GM19025 (cell line): ENCODE results near the gene SIK3.

Experiments
- ATAC-seq: cut with Tn5 transposase; IDR thresholded peaks from one replicate; pipeline ENCODE4 v1.9.1; 2021; ENCODE audit warnings: mild to moderate bottlenecking, low read depth, moderate library complexity; ENCODE audit not compliant: unreplicated experiment

Gene SIK3

DNA sequence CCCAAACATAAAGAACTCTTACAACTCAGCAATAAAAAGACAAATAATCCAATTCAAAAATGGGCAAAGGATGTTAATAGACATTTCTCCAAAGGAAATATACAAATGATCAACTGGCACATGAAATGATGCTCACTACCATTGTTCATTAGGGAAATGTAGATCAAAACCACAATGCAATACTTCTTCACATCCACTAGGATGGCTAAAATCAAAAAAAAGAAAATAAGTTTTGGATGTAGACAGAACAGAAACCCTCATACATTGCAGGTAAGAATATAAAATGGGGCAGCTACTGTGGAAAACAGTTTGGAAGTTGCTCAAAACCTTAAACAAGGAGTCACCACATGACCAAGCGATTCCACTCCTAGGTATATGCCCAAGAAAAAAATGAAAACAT lies 16.3 kb downstream of the SIK3 start:
- ATAC-seq = no peak

DNA sequence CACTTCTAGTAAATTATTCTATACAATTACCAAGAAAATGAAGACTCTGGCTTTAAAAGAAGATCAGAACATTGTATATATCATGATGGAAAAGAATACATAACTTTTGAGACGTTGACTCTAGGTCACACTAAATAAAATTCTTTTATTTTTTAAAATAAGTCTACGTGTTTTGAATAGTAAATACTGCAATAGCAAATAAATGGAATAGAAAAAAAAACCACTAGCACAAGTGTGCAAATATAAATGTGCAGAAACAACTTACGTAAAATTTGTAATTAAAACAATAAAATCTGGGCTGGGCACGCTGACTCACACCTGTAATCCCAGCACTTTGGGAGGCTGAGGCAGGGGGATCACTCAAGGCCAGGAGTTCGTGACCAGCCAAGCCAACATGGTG lies 17.9 kb downstream of the SIK3 start:
- ATAC-seq = no peak

DNA sequence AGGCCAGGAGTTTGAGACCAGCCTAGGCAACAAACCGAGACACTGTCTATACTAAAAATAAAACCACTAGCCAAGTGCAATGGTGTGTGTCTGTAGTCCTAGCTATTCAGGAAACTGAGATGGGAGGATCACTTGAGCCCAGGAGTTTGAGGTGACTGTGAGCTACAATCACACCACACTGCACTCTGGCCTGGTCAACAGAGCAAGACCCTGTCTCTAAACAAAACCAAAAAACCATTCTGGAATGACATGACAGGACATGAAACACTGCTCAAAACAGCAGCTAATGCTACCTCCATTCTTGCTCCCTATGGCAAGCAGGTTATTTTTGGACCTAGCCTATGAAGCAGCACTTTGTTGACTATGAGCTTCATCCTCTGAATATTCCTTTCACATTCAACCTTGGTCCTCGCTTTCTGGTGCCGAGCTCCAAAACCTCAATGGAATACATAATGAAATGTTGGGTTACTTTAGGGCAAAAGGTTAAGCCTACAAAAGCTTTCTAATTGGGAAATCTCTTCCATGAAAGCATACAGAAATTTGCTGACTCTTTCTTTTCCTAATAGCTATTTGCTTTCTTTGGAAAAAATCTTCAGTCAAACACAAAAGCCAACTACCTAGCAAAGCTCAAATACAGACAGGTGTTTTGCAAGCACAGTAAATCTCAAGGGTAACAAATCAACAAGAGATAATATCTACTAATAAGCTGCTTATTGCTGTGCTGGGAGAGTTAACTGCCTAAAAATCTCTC lies 21.1 kb downstream of the SIK3 start:
- ATAC-seq = no peak

DNA sequence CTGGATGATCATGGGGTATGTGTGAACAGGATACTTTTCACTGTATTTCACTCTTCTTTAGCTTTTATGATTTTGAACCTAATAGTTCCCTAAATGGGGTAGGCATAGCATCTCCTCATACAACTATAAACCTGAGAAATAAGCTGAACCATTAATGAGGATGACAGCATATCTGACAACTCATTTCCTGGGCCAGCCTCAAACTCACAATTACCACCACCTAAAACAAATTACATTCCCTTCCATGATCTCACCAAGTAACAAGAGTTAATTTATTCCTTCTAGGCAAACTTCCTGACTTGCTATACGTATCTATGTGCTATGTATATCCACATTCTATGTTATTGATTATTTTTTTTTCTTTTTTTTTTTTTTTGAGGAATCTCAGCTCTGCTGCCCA lies 23.0 kb downstream of the SIK3 start:
- ATAC-seq = no peak

DNA sequence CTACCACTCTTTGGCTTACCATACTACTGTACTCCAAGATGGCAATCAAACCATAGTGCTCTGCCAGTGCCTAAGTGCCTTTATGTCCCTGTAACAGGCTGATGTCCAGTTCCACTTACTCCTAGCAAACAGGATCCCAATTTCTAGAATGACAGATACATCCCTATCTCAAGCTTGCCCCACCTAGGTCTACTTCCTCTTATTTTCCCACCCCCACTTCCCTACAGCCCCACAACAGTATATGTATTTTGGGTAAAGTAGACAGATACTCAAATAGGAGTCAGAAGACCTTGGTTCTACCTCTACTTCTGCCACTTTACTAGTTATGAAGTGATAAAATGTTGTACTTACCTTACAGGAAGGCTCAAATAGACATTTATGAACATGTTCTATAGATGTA lies 24.1 kb downstream of the SIK3 start:
- no peak for ATAC-seq

DNA sequence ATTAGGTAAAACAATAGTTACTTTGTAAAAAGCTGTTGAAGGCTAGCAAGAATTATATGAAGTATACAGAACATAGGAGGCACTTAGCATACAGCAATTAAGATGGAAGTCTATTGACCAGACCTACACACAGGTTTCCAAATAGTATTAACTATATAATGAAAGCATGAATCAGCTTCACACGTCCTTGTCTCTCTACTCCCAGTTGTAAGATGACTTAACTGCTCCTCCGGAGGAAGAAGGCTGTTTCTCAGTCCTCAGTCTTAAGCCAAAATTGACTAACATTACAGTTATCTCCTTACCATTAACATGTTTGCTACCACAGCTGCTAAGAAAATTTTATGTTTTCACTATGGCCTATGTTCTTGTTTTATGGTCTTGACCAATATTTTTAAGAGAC lies 24.7 kb downstream of the SIK3 start:
- ATAC-seq = no peak

DNA sequence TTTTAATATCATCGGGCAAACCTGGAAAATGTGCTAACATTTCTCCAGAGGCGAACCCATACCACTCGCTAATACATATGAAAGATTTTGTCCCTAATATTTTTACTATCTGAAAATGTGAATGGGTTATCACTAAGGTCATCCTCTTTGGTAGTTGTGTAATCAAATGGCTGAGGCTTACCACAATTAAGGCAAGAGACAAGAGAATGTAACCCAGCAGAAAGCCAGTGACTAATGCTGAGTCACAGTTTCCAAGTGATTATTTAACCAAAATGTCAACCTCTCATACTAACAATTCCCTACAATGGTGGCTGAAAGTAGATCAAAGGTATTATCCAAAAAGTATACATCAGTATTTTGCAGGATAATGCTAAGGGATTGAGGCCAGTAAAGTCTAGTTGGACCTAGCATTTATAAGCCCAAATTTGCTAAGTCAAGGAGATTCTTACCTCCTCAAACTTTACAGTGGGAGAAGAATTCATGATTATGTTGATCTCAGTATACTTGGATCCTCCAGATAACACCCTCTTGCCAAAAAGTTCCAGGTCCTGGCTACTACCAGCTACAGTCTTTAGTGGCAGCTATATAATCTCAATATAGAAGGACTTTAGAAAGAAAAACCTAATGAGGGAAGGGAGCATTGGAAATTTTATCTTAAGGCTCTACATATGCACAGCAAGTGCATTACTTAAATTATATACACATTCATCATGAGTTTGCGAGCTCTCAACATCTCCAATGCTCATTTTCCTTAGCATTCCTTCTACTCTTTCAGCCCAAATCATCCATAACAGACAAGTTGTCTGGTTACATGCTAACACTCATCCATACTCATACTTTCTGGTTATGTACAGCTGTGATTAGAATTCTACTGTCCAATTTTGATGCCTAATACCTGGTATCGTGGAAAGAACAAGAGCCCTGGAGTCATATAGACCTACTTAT lies 25.4 kb downstream of the SIK3 start:
- no peak for ATAC-seq

DNA sequence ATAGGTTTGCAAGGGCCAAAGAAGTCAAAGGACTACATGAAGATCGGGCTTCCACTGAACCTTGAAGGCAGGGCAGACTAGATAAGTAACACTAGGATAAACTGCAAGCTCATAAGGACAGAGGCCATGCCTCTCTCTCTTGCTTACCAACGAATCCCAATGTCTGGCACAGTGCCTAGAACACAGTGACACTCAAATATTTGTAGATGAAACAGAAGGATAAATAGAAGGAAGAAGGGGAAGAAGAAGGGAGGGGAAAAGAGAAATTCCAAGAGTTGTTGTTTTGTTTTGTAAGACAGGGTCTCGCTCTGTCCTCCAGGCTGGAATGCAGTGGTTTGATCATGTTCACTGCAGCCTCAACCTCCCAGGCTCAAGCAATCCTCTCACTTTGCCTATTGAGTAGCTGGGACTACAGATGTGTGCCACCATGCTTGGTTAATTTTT lies 26.9 kb downstream of the SIK3 start:
- ATAC-seq = no peak

DNA sequence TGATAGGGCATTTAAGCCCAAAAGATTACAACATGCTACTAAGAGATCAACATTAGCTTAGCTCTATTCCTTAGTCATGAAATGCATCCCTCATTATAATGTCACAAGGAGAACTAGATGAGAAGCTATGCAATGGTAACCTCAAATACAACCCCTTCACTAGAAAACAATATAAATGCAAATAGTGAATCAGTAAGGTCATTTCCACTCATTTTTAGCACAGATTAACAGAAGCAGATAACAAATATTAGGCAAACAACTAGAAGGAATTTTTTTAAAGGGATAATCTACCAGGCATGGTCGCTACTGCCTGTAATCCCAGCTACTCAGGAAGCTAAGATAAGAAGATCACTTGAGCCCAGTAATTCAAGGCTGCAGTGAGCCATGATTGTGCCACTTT lies 28.2 kb downstream of the SIK3 start:
- ATAC-seq = no peak

DNA sequence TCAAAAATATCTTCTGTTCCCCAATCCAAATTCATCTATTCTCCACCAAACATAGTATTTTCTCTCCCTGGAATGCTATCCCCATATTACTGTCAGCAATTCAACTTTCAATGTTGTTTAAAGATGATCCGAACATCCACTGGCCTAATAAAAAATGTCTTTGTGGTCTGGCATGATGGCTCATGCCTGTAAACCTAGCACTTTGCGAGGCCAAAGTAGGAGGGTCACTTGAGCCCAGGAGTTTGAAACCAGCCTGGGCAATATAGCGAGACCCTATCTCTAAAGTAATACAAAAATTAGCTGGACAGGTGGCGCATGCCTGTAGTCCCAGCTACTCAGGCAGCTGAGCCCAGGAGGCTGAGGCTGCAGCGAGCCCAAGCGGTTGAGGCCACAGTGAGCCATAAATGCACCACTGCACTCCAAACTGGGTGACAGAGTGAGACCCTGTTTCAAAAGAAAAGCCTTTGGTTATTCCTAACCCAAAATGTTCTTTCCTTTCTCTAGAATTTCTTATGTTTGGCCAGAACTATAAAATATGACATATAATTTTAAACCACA lies 29.8 kb downstream of the SIK3 start:
- no peak for ATAC-seq

DNA sequence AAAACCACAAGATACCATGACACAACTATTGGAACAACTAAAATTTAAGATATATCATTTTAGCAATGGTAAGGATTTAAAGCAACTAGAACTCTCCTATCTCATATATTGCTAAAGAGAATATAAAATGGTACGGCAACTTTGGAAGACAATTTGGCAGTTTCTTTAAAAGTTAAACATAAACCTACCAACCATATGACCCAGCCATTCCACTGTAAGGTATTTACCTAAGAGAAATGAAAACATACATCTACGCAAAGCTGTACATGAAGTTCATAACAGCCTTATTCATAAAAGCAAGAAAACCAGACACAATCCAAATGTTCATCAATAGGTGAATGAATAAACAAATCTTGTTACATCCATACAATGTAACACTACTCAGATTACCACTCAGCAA lies 31.3 kb downstream of the SIK3 start:
- no peak for ATAC-seq

DNA sequence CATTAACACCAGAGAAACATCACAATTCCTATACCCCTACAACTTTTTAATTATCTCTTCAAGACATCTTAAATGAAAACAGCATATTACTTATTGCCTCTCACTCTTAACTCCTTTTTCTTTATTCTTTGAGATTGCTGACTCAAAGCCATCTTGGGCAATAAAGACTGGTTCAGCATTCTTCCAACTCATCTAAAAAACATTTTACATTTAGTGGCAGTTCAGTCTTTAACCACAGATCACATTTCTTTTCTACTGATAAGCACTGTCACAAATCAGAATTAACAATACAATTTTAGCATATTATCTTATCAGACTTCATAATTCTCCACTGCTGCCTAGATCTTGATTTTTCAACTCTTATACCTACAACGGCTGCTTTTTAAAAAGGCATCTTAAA lies 34.0 kb downstream of the SIK3 start:
- no peak for ATAC-seq

DNA sequence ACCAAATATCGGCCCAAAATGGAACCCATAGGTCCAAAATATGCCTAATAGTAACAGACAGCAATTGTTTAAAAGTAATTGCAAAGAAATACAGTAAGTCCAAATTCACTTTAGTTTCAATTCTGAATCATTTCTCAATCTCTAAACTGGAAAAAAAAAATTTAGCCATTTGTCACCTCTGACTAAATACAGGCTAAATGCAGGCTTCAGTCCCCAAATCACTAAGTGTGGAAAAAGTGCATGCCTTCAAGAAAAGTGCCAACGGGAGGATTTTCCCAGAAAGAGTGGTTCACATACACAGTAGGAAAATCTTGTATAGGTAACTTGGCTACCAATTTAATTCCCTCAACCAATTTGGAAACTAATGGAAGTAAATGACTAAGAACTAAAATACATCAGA lies 35.7 kb downstream of the SIK3 start:
- no peak for ATAC-seq

DNA sequence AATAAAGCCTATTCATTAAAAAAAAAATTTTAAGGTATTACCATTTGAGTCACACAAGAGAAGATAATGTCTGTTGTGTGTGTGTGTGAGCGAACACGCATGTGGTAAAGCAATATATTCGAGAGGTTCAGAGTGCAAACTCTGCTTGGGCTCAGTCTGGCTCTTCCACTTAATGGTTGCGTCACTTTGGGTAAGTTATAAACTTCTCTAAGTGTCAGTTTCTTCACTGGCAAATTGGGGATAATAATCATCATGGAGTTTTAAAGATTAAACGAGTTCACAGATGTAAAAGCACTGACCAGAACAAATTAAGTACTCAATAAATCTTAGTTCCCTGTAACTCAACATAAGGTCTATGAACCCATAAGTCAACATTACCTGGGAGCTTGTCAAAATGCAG lies 37.0 kb downstream of the SIK3 start:
- no peak for ATAC-seq

DNA sequence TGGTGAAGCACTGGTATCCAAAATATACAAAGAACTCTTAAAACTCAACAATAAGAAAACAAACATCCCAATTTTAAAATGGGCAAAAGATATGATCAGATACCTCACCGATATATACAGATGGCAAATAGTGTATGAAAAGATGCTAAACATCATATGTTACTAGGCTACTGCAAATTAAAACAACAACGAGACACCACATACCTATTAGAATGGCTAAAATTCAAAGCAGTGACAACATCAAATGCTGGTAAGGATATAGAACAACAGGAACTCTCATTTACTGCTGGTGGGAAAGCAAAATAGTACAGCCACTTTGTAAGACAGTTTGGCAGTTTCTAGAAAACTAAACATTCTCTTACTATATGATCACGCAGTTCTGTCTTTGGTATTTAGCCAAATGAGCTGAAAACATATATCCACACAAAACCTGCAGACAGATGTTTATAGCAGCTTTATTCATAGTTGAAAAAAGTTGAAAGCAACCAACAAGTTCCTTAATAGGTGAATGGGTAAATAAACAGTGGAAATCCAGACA lies 38.5 kb downstream of the SIK3 start:
- no peak for ATAC-seq

DNA sequence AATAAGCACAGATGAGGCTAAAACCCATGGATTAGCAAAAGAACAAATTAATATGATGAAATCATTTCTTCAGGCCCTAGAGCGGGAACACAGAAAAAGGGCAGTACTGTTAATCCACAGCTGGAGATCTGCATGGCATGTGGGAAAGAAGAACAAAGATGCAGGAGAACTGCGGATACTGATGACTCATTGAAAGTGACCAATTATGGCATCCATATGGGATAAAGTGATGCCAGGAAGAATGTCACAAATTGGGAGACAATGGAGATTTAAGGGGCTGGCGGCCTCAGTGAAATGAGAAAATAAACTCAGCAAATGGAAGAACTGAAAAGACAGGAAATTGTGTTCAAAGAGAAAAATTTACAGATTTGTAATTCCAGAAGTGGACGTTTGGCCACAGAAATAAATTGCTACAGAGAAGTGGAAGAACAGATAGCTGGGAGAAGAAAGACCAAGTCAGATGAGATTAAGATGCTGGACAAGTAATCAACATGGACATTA lies 39.4 kb downstream of the SIK3 start:
- ATAC-seq = no peak

DNA sequence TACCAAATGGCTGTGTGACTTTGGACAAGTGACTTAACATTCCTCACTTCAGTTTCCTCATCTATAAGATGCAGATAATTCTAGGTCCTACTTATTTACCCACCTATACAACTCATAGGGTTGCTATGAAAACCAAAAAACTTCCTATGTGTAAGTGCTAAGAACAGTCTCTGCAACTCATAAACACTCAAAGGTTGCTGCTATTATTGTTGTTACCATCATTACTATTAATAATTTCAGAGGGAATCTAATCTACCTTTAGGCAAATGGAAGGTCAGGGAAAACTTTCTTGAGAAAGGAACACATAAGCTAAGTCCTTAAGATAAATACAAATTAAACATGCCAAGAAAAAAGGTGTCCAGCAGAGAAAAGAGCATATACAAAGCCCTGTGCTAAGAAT lies 40.5 kb downstream of the SIK3 start:
- no peak for ATAC-seq

DNA sequence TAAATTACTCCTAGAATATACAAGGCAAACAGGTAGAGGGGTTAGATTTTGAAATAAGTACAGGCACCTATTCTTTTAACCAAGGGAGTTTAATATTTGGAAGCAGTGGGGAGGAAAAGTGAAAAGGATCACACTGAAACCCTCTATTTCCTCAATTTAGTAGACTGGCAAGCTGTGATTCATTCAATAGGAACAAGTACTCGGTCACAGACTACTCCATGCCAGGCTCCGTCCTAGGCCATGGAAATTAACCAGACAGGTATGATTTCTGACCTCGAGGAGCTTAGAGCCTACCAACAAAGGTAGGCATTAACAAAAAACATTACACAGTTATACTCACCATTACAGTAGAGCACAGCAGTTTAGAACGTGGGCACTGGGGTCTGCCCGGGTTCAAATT lies 40.9 kb downstream of the SIK3 start:
- no peak for ATAC-seq

DNA sequence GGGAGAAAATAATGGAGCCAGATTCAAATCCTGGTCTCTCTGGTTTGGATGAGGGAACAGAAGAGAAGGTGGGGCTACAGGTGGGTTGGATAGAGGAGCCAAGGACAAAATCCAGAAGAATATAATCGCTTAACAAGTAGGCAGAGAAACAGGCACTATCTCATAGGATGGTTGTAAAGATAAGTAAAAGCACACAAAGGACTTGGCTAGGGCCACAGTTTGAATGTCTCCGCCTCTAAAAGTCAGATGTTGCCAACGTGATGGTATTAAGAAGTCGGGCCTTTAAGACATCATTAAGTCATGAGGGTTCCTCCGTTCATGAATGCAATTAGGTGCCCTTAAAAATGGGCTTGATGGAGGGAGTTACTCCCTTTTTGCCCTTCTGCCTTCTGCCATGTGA lies 42.8 kb downstream of the SIK3 start:
- no peak for ATAC-seq

DNA sequence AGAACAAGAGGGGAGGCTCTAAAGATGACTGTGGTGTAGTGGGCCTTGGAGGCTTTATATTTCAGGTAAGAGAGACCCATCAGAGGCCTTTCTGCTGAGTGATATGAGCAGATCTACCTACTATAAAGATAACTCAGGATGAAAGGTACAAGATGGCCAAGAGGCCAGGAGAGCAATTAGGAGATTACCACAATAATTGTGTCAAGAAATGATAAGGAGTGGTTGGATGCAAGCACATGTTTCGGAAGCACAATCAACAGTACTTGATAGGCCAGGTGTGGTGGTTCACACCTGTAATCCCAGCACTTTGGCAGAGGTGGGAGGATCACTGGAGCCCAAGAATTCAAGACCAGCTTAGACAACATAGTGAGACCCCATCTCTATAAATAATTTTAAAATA lies 43.8 kb downstream of the SIK3 start:
- no peak for ATAC-seq
